Neural progenitor cell (in vitro differentiated cells): ENCODE measurements around the gene SPATA6L. TPM values are rescaled to one million over a fixed set of nuclear protein-coding genes. Genes with fewer than 3 reads are reported as not detected.

Experiments
- DNase-seq: peaks from one replicate; pipeline ENCODE4 v3.0.0-alpha.2; 2016; ENCODE audit warnings: low spot score
- H2AFZ ChIP-seq: fragments of 200-600 bp; sonication (generic); replicated peaks from 2 replicates; pipeline ENCODE4 v1.6.1; 2016; ENCODE audit warnings: antibody characterized with exemption
- H3F3A ChIP-seq: fragments of 200-600 bp; sonication (generic); 2 replicates; pipeline ENCODE4 v1.6.1; 2016; ENCODE audit warnings: antibody characterized with exemption, low read depth
- H3K27ac ChIP-seq: fragments of 200-600 bp; sonication (generic); 2 replicates; pipeline ENCODE4 v1.5.1; 2016; ENCODE audit warnings: mild to moderate bottlenecking
- H3K27me3 ChIP-seq: fragments of 200-600 bp; sonication (generic); 2 replicates; pipeline ENCODE4 v1.6.1; 2016; ENCODE audit warnings: mild to moderate bottlenecking, moderate library complexity
- H3K36me3 ChIP-seq: fragments of 200-600 bp; sonication (generic); 2 replicates; pipeline ENCODE4 v1.5.1; 2016
- H3K4me1 ChIP-seq: fragments of 200-600 bp; sonication (generic); 2 replicates; pipeline ENCODE4 v1.6.1; 2016; ENCODE audit warnings: mixed run types
- H3K4me2 ChIP-seq: fragments of 200-600 bp; sonication (generic); 2 replicates; pipeline ENCODE4 v1.6.1; 2016
- H3K4me3 ChIP-seq: fragments of 200-600 bp; sonication (generic); 2 replicates; pipeline ENCODE4 v1.5.1; 2016
- H3K79me2 ChIP-seq: fragments of 200-600 bp; sonication (generic); 2 replicates; pipeline ENCODE4 v1.6.1; 2016; ENCODE audit warnings: low read depth
- H3K9ac ChIP-seq: fragments of 200-600 bp; sonication (generic); 2 replicates; pipeline ENCODE4 v1.6.1; 2016
- H3K9me3 ChIP-seq: fragments of 200-600 bp; sonication (generic); 2 replicates; pipeline ENCODE4 v1.5.1; 2016; ENCODE audit warnings: low read depth
- H4K20me1 ChIP-seq: fragments of 200-600 bp; sonication (generic); 2 replicates; pipeline ENCODE4 v1.6.1; 2016; ENCODE audit warnings: low read depth
- H3K27ac Mint-ChIP-seq: 3 replicates; pipeline ENCODE4 v1.8.0; 2021; ENCODE audit warnings: mixed read lengths
- H3K27me3 Mint-ChIP-seq: 2 replicates; pipeline ENCODE4 v1.8.0; 2022; ENCODE audit warnings: low read depth, mild to moderate bottlenecking, inconsistent platforms, moderate library complexity, mixed read lengths; ENCODE audit not compliant: insufficient read depth
- H3K36me3 Mint-ChIP-seq: 3 replicates; pipeline ENCODE4 v1.8.0; 2021; ENCODE audit warnings: mixed read lengths
- H3K4me1 Mint-ChIP-seq: 3 replicates; pipeline ENCODE4 v1.8.0; 2021; ENCODE audit warnings: mixed read lengths
- H3K4me3 Mint-ChIP-seq: 3 replicates; pipeline ENCODE4 v1.8.0; 2021; ENCODE audit warnings: mild to moderate bottlenecking, moderate library complexity, mixed read lengths
- H3K9me3 Mint-ChIP-seq: 3 replicates; pipeline ENCODE4 v1.8.0; 2020; ENCODE audit warnings: mixed read lengths
- CTCF ChIP-seq: fragments of 200-600 bp; sonication (generic); IDR thresholded peaks from 2 replicates; pipeline ENCODE4 v1.5.1; 2017; ENCODE audit warnings: antibody characterized with exemption, mild to moderate bottlenecking
- EZH2 ChIP-seq: fragments of 200-600 bp; sonication (generic); IDR thresholded peaks from 2 replicates; pipeline ENCODE4 v1.6.1; 2017; ENCODE audit warnings: antibody characterized with exemption, mild to moderate bottlenecking, moderate library complexity
- EZH2phosphoT487 ChIP-seq: fragments of 200-600 bp; sonication (generic); IDR thresholded peaks from 2 replicates; pipeline ENCODE4 v1.6.1; 2017; ENCODE audit warnings: antibody characterized with exemption
- total RNA-seq: library from RNA; depleted of rRNA; stranded (reverse); fragments of >200 nt; gene quantifications from 2 replicates; pipeline ENCODE4 v1.2.3, GENCODE V29; 2015; ENCODE audit warnings: low replicate concordance

SPATA6L gene
- total RNA-seq, 1 donor from 2014 or later, result 0.99 TPM

GRCh38 chr9:4566806-4567205 is 99.5 kb downstream of the SPATA6L start:
- Mint-ChIP-seq H3K36me3 (no peaks in the 10 kb centered on the region), H3K27me3 (no peaks in the 10 kb centered on the region), H3K9me3 (no peaks in the 10 kb centered on the region), H3K4me3 (no peak overlapping the region), H3K27ac (peak overlapping the region; percentile 44), H3K4me1 (peaks cover 3% of the 10 kb centered on the region)
- Histone ChIP-seq H3K4me3 (no peak overlapping the region), H3K4me1 (no peaks in the 10 kb centered on the region), H3K4me2 (no peak overlapping the region), H3K9me3 (no peaks in the 10 kb centered on the region), H3K79me2 (no peaks in the 10 kb centered on the region), H3K27ac (no peak overlapping the region), H3K9ac (no peak overlapping the region), H2AFZ (no peak overlapping the region), H4K20me1 (no peaks in the 10 kb centered on the region), H3K36me3 (no peaks in the 10 kb centered on the region), H3K27me3 (no peaks in the 10 kb centered on the region), H3F3A (no peaks in the 10 kb centered on the region)
- TF ChIP-seq EZH2, result no peak
- DNase-seq, result no peak

- H3K4me1 Mint-ChIP-seq, result no peaks in the 10 kb centered on the region
- Histone ChIP-seq H3K4me2 (no peak overlapping the region), H3F3A (no peaks in the 10 kb centered on the region), H3K27ac (no peak overlapping the region), H3K27me3 (no peaks in the 10 kb centered on the region), H3K9ac (no peak overlapping the region), H3K4me3 (no peak overlapping the region), H4K20me1 (no peaks in the 10 kb centered on the region), H3K79me2 (no peaks in the 10 kb centered on the region), H2AFZ (no peak overlapping the region), H3K36me3 (no peaks in the 10 kb centered on the region), H3K4me1 (no peaks in the 10 kb centered on the region), H3K9me3 (no peaks in the 10 kb centered on the region)
- H3K27ac Mint-ChIP-seq, result no peak overlapping the region
- H3K9me3 Mint-ChIP-seq, result no peaks in the 10 kb centered on the region
- TF ChIP-seq CTCF, result no peak
- TF ChIP-seq EZH2phosphoT487, result no peak
- no peak for TF ChIP-seq EZH2
- H3K36me3 Mint-ChIP-seq, result no peaks in the 10 kb centered on the region
- H3K4me3 Mint-ChIP-seq, result no peak overlapping the region
- no peak for DNase-seq
- no peaks in the 10 kb centered on the region for H3K27me3 Mint-ChIP-seq
These were observed 103.2 kb downstream of the SPATA6L start for GRCh38 chr9:4563105-4563504.

GRCh38 chr9:4559261-4560182 is 106.8 kb downstream of the SPATA6L start:
- H3K27me3 Mint-ChIP-seq, result no peaks in the 10 kb centered on the region
- no peak overlapping the region for H3K4me3 Mint-ChIP-seq
- DNase-seq, result no peak
- peaks cover 3% of the 10 kb centered on the region for H3K4me1 Mint-ChIP-seq
- H3K27ac ChIP-seq, result no peak overlapping the region
- no peak overlapping the region for H3K9ac ChIP-seq
- H3K27ac Mint-ChIP-seq, result no peak overlapping the region
- no peak overlapping the region for H3K4me2 ChIP-seq
- no peak overlapping the region for H3K4me3 ChIP-seq
- no peaks in the 10 kb centered on the region for H3K9me3 ChIP-seq
- H3K79me2 ChIP-seq, result no peaks in the 10 kb centered on the region
- no peaks in the 10 kb centered on the region for H3K9me3 Mint-ChIP-seq
- H3K36me3 ChIP-seq, result no peaks in the 10 kb centered on the region
- no peaks in the 10 kb centered on the region for H3K36me3 Mint-ChIP-seq
- TF ChIP-seq EZH2phosphoT487 (no peak), EZH2 (no peak), CTCF (no peak)
- peaks cover 5% of the 10 kb centered on the region for H3K4me1 ChIP-seq
- no peaks in the 10 kb centered on the region for H3K27me3 ChIP-seq
- H2AFZ ChIP-seq, result no peak overlapping the region
- H3F3A ChIP-seq, result no peaks in the 10 kb centered on the region
- no peaks in the 10 kb centered on the region for H4K20me1 ChIP-seq

- peaks cover 3% of the 10 kb centered on the region for H3K4me1 Mint-ChIP-seq
- H3K9me3 ChIP-seq, result no peaks in the 10 kb centered on the region
- H4K20me1 ChIP-seq, result no peaks in the 10 kb centered on the region
- H3K9me3 Mint-ChIP-seq, result no peaks in the 10 kb centered on the region
- no peaks in the 10 kb centered on the region for H3K36me3 Mint-ChIP-seq
- no peak overlapping the region for H3K4me3 Mint-ChIP-seq
- TF ChIP-seq CTCF (no peak), EZH2phosphoT487 (no peak), EZH2 (no peak)
- H3K36me3 ChIP-seq, result no peaks in the 10 kb centered on the region
- peaks cover 5% of the 10 kb centered on the region for H3K4me1 ChIP-seq
- H3K27me3 Mint-ChIP-seq, result no peaks in the 10 kb centered on the region
- no peak overlapping the region for H3K4me3 ChIP-seq
- H3K27ac ChIP-seq, result no peak overlapping the region
- H2AFZ ChIP-seq, result no peak overlapping the region
- H3K27ac Mint-ChIP-seq, result no peak overlapping the region
- no peak for DNase-seq
- no peaks in the 10 kb centered on the region for H3F3A ChIP-seq
- no peak overlapping the region for H3K9ac ChIP-seq
- H3K4me2 ChIP-seq, result no peak overlapping the region
- no peaks in the 10 kb centered on the region for H3K27me3 ChIP-seq
- no peaks in the 10 kb centered on the region for H3K79me2 ChIP-seq
These were observed 107.8 kb downstream of the SPATA6L start for GRCh38 chr9:4558371-4558998.
